ENCODE results near the gene CARD19. TPM values are rescaled to one million over a fixed set of nuclear protein-coding genes. Genes with fewer than 3 reads are reported as not detected.
A peak's percentile ranks its signal among the peaks of the same experiment; 100 is the strongest.

CARD19 gene
- total RNA-seq, 2 donors from 2014 or later = 16.4 to 21.9 TPM

DNA sequence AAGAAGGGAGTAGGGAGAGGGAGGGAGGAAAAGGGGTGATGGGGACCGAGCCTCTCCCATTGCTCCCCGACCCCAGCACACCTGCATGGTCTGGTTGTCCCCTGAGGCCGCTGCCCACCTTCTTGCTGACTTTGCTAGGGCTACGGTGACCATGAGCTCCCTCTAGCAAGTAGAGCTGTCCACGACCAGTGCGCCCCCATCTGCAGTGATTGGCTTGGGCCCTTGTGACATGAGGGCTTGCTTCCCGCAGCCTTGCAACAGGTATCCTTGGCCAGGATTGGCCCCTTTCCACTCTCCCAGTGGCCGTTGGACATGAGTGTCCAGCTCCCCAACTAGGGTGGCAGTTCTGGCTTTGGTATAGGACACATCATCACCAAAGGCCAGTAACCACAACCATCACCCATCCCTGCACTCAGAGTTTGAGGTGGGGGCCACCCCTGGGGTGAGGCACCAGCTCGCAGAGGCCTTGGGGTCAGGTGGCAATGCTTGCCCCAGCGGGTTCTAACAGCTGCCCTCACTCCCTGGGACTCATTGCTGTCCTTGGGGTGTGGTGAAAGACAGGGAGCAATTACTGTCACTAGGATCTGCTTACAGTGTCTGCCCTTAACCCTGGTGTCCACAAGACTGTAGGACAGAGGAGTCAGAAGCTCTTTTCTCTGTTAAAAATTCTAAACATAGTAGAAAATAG lies 55.2 kb downstream of the CARD19 start:
- Mint-ChIP-seq H3K9me3 (peaks cover 2% of the 10 kb centered on the region), H3K4me1 (peaks cover 1% of the 10 kb centered on the region)

DNA sequence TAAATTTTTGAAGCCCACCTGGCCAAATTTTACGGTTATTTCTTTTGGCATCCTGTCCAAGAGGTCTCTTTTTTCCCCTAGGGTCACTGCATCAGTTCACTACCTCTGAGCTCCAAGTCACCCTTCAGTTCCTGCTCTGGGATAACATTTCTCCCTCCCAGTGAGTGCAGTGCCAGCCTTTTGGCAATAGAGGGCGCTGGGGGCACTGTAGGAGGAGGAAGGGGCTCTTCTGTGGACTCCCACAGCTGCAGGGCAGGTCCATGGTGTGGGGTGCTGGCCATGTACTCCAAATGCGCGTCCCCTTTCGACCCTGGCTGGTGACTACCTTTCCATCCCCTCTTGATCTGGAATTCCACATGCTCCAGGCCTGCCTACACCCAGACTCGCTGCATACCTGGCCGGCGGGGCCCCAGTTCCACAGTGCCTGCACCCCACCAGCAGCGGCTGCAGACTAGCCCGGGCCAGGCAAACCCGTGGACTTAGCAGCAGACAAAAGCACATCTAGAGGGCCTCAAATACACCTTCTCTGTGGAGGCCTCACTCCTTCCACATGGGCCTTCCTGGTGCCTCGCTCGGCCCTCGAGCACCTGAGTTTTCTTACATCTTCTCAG lies 58.4 kb downstream of the CARD19 start:
- Mint-ChIP-seq H3K4me1 (peaks cover 2% of the 10 kb centered on the region), H3K27ac (no peak overlapping the region), H3K36me3 (ENCODE audit: low read depth) (no peaks in the 10 kb centered on the region), H3K27me3 (ENCODE audit: insufficient read depth) (no peaks in the 10 kb centered on the region), H3K4me3 (no peak overlapping the region), H3K9me3 (no peaks in the 10 kb centered on the region)
- no peaks in the 10 kb centered on the region for H3K27me3 ChIP-seq (ENCODE audit: control insufficient read depth, insufficient read depth, low read length, poor library complexity, severe bottlenecking)
- H3K27ac ChIP-seq (ENCODE audit: low read depth, low read length) = no peak overlapping the region
- TF ChIP-seq, protein P1, sequence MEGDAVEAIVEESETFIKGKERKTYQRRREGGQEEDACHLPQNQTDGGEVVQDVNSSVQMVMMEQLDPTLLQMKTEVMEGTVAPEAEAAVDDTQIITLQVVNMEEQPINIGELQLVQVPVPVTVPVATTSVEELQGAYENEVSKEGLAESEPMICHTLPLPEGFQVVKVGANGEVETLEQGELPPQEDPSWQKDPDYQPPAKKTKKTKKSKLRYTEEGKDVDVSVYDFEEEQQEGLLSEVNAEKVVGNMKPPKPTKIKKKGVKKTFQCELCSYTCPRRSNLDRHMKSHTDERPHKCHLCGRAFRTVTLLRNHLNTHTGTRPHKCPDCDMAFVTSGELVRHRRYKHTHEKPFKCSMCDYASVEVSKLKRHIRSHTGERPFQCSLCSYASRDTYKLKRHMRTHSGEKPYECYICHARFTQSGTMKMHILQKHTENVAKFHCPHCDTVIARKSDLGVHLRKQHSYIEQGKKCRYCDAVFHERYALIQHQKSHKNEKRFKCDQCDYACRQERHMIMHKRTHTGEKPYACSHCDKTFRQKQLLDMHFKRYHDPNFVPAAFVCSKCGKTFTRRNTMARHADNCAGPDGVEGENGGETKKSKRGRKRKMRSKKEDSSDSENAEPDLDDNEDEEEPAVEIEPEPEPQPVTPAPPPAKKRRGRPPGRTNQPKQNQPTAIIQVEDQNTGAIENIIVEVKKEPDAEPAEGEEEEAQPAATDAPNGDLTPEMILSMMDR (conservative IDR thresholded peaks at IDR 0.05) = peak; percentile 94
- 70 to 77% methylated on average over 6 to 14 of the region's 14 CpGs for WGBS, 2 experiments (ENCODE audit: insufficient coverage in 1 of 2, insufficient read length in 1 of 2)
- H3K4me3 ChIP-seq (ENCODE audit: low read length) = no peak overlapping the region
- H3K36me3 ChIP-seq (ENCODE audit: control insufficient read depth, insufficient read depth, low read length) = no peaks in the 10 kb centered on the region
- H3K9ac ChIP-seq (ENCODE audit: extremely low read depth, low read length, poor library complexity, severe bottlenecking) = no peak overlapping the region
- H3K4me1 ChIP-seq (ENCODE audit: control insufficient read depth, insufficient read depth, low read length) = no peaks in the 10 kb centered on the region
- peak; percentile 93 for DNase-seq
- H3K9me3 ChIP-seq (ENCODE audit: control insufficient read depth, low read length) = no peaks in the 10 kb centered on the region

More for the DNA sequence above, 55.2 kb downstream of the CARD19 start:
- Histone ChIP-seq H3K9ac (ENCODE audit: extremely low read depth, low read length, poor library complexity, severe bottlenecking) (no peak overlapping the region), H3K27ac (ENCODE audit: low read depth, low read length) (no peak overlapping the region), H3K4me1 (ENCODE audit: control insufficient read depth, insufficient read depth, low read length) (no peaks in the 10 kb centered on the region), H3K9me3 (ENCODE audit: control insufficient read depth, low read length) (no peaks in the 10 kb centered on the region), H3K4me3 (ENCODE audit: low read length) (no peak overlapping the region), H3K27me3 (ENCODE audit: control insufficient read depth, insufficient read depth, low read length, poor library complexity, severe bottlenecking) (no peaks in the 10 kb centered on the region), H3K36me3 (ENCODE audit: control insufficient read depth, insufficient read depth, low read length) (no peaks in the 10 kb centered on the region)
- Mint-ChIP-seq H3K27me3 (ENCODE audit: insufficient read depth) (no peaks in the 10 kb centered on the region), H3K4me3 (no peak overlapping the region), H3K36me3 (ENCODE audit: low read depth) (no peaks in the 10 kb centered on the region), H3K27ac (no peak overlapping the region)
- DNase-seq = peak; percentile 64
- TF ChIP-seq, protein P1 (conservative IDR thresholded peaks at IDR 0.05) = no peak
- 86 to 91% methylated on average over 9 to 10 of the region's 10 CpGs for whole genome bisulfite sequencing, 2 experiments (ENCODE audit: insufficient coverage in 1 of 2, insufficient read length in 1 of 2)

DNA sequence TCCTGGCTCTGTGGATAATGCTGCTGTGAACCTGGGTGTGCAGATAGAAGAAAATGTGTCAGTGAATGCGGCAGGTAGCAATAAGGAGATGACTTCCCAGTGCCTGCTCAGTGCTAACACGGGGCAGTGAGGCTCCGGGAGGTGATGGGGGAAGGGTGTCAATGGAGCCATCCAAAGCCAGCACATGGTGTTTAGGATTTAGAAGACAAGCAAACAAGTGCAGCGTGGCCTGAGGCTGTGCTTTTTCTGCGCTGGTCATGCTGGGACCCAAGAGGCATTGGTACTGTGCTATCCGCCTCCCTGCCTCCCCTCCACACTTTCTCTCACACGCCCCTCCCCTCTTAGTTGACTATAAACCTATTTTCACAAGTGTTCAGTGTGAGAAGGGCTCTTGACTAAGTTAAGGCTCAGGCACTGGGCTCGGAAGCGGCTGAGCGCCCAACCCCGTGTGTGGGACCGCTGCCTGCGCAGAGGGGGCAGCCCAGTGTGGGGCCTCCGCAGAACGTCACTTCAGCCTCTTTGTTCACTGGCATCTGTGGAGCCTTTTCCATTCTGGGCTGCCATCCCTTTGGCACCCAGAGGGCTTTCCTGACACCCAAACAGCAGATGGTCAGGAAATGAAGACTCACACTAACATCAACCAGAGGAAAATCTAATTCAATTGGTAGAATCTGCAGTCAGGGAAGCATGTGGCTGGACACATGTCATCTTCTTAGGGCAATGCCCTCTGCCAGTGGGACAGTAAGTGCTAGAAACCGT lies 59.9 kb downstream of the CARD19 start:
- no peaks in the 10 kb centered on the region for H3K27me3 Mint-ChIP-seq (ENCODE audit: insufficient read depth)
- H3K4me3 Mint-ChIP-seq = no peak overlapping the region
- DNase-seq = no peak
- H3K9ac ChIP-seq (ENCODE audit: extremely low read depth, low read length, poor library complexity, severe bottlenecking) = no peak overlapping the region
- H3K4me3 ChIP-seq (ENCODE audit: low read length) = no peak overlapping the region
- TF ChIP-seq, protein P1 (conservative IDR thresholded peaks at IDR 0.05) = no peak
- no peak overlapping the region for H3K27ac Mint-ChIP-seq
- peaks cover 6% of the 10 kb centered on the region for H3K4me1 Mint-ChIP-seq
- no peaks in the 10 kb centered on the region for H3K9me3 Mint-ChIP-seq
- no peaks in the 10 kb centered on the region for H3K9me3 ChIP-seq (ENCODE audit: control insufficient read depth, low read length)
- WGBS, 2 experiments (ENCODE audit: insufficient coverage in 1 of 2, insufficient read length in 1 of 2) = 90 to 95% methylated on average over 16 of the region's 16 CpGs
- H3K27me3 ChIP-seq (ENCODE audit: control insufficient read depth, insufficient read depth, low read length, poor library complexity, severe bottlenecking) = no peaks in the 10 kb centered on the region
- H3K36me3 ChIP-seq (ENCODE audit: control insufficient read depth, insufficient read depth, low read length) = no peaks in the 10 kb centered on the region
- H3K27ac ChIP-seq (ENCODE audit: low read depth, low read length) = no peak overlapping the region
- no peaks in the 10 kb centered on the region for H3K36me3 Mint-ChIP-seq (ENCODE audit: low read depth)
- H3K4me1 ChIP-seq (ENCODE audit: control insufficient read depth, insufficient read depth, low read length) = no peaks in the 10 kb centered on the region
